ENCODE data around the gene MACROD2.

DNA sequence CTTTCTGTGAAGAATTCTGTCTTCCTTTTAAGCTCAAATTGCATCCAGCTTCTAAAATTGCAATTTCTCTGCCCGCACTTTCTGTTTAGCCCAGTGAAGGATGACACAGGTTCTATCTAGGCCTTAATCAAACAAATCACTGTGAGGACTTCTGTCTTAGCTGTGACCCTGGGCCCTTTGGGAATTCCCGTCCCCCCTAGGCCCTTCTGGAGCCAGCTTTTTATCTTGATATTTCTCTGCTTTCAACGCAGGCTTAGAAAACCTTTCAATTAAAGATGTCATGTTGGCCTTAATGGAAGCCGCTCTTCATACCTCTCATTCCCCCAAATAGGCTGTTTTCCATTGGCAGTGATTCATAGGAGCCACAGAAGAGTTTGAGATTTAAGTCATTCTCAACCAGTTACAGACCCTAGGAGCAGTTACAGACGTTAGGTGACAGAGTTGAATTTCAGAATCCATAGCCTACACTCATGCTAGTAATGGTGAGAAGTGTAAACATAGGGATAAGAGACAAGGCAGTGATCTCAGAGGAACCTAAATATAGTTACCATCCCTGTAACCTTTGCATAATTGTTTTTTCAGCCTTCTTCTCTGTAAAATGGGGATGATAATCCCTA is 416.9 kb downstream of the MACROD2 start:
- TF ChIP-seq, protein P1, sequence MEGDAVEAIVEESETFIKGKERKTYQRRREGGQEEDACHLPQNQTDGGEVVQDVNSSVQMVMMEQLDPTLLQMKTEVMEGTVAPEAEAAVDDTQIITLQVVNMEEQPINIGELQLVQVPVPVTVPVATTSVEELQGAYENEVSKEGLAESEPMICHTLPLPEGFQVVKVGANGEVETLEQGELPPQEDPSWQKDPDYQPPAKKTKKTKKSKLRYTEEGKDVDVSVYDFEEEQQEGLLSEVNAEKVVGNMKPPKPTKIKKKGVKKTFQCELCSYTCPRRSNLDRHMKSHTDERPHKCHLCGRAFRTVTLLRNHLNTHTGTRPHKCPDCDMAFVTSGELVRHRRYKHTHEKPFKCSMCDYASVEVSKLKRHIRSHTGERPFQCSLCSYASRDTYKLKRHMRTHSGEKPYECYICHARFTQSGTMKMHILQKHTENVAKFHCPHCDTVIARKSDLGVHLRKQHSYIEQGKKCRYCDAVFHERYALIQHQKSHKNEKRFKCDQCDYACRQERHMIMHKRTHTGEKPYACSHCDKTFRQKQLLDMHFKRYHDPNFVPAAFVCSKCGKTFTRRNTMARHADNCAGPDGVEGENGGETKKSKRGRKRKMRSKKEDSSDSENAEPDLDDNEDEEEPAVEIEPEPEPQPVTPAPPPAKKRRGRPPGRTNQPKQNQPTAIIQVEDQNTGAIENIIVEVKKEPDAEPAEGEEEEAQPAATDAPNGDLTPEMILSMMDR (IDR thresholded peaks at IDR 0.05): no peak
- no peak for TF ChIP-seq POLR2A (IDR thresholded peaks at IDR 0.05)

Data from body of pancreas (tissue), 4 donors.